Right hindlimb (tissue), 1 donor: ENCODE data around the gene ZNF629.

ENCODE experiments used
- DNase-seq: peaks from one replicate; pipeline ENCODE4 v3.0.0-alpha.2; 2018

Gene ZNF629

GRCh38 chr16:30785126-30786106 lies 1.6 kb downstream of the ZNF629 start:
- no peak for DNase-seq

- DNase-seq, result no peak
Observed at GRCh38 chr16:30784215-30784614, 2.8 kb downstream of the ZNF629 start.

- peak; percentile 25 for DNase-seq
Observed at GRCh38 chr16:30783280-30784109, 3.5 kb downstream of the ZNF629 start.

GRCh38 chr16:30782486-30783279 lies 4.3 kb downstream of the ZNF629 start:
- DNase-seq, result no peak

GRCh38 chr16:30780549-30780948 lies 6.5 kb downstream of the ZNF629 start:
- no peak for DNase-seq

GRCh38 chr16:30780021-30780420 lies 7.0 kb downstream of the ZNF629 start:
- DNase-seq, result peak; percentile 15

- DNase-seq, result no peak
Observed at GRCh38 chr16:30779596-30779995, 7.4 kb downstream of the ZNF629 start.

GRCh38 chr16:30778549-30779244 lies 8.3 kb downstream of the ZNF629 start:
- peak; percentile 25 for DNase-seq

GRCh38 chr16:30777591-30778297 lies 9.3 kb downstream of the ZNF629 start:
- DNase-seq, result peak; percentile 31

- DNase-seq, result peak; percentile 93
Observed at GRCh38 chr16:30775392-30776188, 11.4 kb downstream of the ZNF629 start.

- no peak for DNase-seq
Observed at GRCh38 chr16:30775131-30775391, 11.9 kb downstream of the ZNF629 start.

GRCh38 chr16:30774367-30775130 lies 12.5 kb downstream of the ZNF629 start:
- DNase-seq, result peak; percentile 14

- no peak for DNase-seq
Observed at GRCh38 chr16:30773826-30774225, 13.2 kb downstream of the ZNF629 start.

- peak; percentile 19 for DNase-seq
Observed at GRCh38 chr16:30771726-30772125, 15.3 kb downstream of the ZNF629 start.

GRCh38 chr16:30769379-30770089 lies 17.5 kb downstream of the ZNF629 start:
- DNase-seq, result no peak

- no peak for DNase-seq
Observed at GRCh38 chr16:30768583-30769181, 18.3 kb downstream of the ZNF629 start.

- peak; percentile 16 for DNase-seq
Observed at GRCh38 chr16:30767767-30768465, 19.1 kb downstream of the ZNF629 start.

- no peak for DNase-seq
Observed at GRCh38 chr16:30766933-30767284, 20.1 kb downstream of the ZNF629 start.
